ENCODE measurements around the gene ANKRD53.

- TF ChIP-seq, protein P1, sequence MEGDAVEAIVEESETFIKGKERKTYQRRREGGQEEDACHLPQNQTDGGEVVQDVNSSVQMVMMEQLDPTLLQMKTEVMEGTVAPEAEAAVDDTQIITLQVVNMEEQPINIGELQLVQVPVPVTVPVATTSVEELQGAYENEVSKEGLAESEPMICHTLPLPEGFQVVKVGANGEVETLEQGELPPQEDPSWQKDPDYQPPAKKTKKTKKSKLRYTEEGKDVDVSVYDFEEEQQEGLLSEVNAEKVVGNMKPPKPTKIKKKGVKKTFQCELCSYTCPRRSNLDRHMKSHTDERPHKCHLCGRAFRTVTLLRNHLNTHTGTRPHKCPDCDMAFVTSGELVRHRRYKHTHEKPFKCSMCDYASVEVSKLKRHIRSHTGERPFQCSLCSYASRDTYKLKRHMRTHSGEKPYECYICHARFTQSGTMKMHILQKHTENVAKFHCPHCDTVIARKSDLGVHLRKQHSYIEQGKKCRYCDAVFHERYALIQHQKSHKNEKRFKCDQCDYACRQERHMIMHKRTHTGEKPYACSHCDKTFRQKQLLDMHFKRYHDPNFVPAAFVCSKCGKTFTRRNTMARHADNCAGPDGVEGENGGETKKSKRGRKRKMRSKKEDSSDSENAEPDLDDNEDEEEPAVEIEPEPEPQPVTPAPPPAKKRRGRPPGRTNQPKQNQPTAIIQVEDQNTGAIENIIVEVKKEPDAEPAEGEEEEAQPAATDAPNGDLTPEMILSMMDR (IDR thresholded peaks at IDR 0.05 in 8 of 11, conservative IDR thresholded peaks at IDR 0.05 in 3 of 11): no peak
- no peak for TF ChIP-seq POLR2A (IDR thresholded peaks at IDR 0.05)
- TF ChIP-seq POLR2AphosphoS5 (IDR thresholded peaks at IDR 0.05): no peak
Observed at GRCh38 chr2:70938586-70938950, 39.9 kb upstream of the ANKRD53 start.
